GM23338 (cell line): ENCODE measurements around the gene EZR.

Experiments used
- EZH2 ChIP-seq: fragments of 200-600 bp; sonication (generic); IDR thresholded peaks from one replicate; pipeline ENCODE4 v1.8.0; 2017; ENCODE audit warnings: antibody characterized with exemption, mild to moderate bottlenecking, low read depth; ENCODE audit not compliant: unreplicated experiment
- TF ChIP-seq, protein P1 (sequence below), 2 experiments: fragments of 200-600 bp in 1 of 2; sonication (generic) in 1 of 2; conservative IDR thresholded peaks; 2 replicates each; pipeline versions ENCODE4 v1.5.1 to v1.6.1; 2016 to 2017; ENCODE audit warnings: antibody characterized with exemption in 2 of 2, low read depth in 2 of 2, mild to moderate bottlenecking in 2 of 2, moderate library complexity in 1 of 2
- TF ChIP-seq, protein P2 (sequence below): IDR thresholded peaks from one replicate; pipeline ENCODE4 v1.6.1; 2018; ENCODE audit warnings: antibody characterized with exemption; ENCODE audit not compliant: unreplicated experiment

DNA sequence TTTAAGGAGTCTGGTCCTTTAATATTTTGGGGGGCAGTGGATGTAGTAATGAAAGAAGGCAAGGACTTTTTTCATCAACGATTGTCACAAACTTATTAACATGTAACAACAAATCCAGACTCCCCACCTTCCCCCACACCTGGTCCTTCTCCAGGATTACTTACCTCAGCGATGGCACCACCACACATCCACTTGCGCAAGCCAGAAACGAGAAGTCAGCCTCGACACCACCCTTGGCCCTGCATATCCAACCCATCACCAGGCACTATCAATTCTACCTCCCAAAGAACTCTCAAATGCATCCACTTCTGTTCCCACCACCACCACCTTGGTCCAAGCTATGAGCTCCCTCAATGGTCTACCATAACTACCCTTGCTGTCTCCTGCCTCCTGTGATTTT lies 6.6 kb downstream of the EZR start:
- TF ChIP-seq, protein P1, sequence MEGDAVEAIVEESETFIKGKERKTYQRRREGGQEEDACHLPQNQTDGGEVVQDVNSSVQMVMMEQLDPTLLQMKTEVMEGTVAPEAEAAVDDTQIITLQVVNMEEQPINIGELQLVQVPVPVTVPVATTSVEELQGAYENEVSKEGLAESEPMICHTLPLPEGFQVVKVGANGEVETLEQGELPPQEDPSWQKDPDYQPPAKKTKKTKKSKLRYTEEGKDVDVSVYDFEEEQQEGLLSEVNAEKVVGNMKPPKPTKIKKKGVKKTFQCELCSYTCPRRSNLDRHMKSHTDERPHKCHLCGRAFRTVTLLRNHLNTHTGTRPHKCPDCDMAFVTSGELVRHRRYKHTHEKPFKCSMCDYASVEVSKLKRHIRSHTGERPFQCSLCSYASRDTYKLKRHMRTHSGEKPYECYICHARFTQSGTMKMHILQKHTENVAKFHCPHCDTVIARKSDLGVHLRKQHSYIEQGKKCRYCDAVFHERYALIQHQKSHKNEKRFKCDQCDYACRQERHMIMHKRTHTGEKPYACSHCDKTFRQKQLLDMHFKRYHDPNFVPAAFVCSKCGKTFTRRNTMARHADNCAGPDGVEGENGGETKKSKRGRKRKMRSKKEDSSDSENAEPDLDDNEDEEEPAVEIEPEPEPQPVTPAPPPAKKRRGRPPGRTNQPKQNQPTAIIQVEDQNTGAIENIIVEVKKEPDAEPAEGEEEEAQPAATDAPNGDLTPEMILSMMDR (conservative IDR thresholded peaks at IDR 0.05; ENCODE audit: low read depth in 2 of 2) = no peak
- no peak for TF ChIP-seq EZH2
- TF ChIP-seq, protein P2, sequence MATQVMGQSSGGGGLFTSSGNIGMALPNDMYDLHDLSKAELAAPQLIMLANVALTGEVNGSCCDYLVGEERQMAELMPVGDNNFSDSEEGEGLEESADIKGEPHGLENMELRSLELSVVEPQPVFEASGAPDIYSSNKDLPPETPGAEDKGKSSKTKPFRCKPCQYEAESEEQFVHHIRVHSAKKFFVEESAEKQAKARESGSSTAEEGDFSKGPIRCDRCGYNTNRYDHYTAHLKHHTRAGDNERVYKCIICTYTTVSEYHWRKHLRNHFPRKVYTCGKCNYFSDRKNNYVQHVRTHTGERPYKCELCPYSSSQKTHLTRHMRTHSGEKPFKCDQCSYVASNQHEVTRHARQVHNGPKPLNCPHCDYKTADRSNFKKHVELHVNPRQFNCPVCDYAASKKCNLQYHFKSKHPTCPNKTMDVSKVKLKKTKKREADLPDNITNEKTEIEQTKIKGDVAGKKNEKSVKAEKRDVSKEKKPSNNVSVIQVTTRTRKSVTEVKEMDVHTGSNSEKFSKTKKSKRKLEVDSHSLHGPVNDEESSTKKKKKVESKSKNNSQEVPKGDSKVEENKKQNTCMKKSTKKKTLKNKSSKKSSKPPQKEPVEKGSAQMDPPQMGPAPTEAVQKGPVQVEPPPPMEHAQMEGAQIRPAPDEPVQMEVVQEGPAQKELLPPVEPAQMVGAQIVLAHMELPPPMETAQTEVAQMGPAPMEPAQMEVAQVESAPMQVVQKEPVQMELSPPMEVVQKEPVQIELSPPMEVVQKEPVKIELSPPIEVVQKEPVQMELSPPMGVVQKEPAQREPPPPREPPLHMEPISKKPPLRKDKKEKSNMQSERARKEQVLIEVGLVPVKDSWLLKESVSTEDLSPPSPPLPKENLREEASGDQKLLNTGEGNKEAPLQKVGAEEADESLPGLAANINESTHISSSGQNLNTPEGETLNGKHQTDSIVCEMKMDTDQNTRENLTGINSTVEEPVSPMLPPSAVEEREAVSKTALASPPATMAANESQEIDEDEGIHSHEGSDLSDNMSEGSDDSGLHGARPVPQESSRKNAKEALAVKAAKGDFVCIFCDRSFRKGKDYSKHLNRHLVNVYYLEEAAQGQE = no peak
